GM23338 (cell line): ENCODE measurements around the gene MBD3L4. TPM values are rescaled to one million over a fixed set of nuclear protein-coding genes. Genes with fewer than 3 reads are reported as not detected.

Experiments
- ATAC-seq: fragments of 200-7000 bp; cut with Tn5 transposase; 3 replicates; pipeline ENCODE4 v1.9.1; 2020
- DNase-seq: peaks from one replicate; pipeline ENCODE4 v3.0.0-alpha.2; 2015; ENCODE audit warnings: low spot score
- H2AFZ ChIP-seq: fragments of 200-600 bp; sonication (generic); 2 replicates; pipeline ENCODE4 v1.8.0; 2016; ENCODE audit warnings: antibody characterized with exemption, mild to moderate bottlenecking, moderate library complexity
- H3F3A ChIP-seq: fragments of 200-600 bp; sonication (generic); replicated peaks from 2 replicates; pipeline ENCODE4 v1.8.0; 2017; ENCODE audit warnings: antibody characterized with exemption, mixed run types, low read depth
- H3K27ac ChIP-seq: fragments of 200-600 bp; sonication (generic); 2 replicates; pipeline ENCODE4 v1.6.1; 2016; ENCODE audit warnings: low read depth
- H3K27me3 ChIP-seq: fragments of 200-600 bp; sonication (generic); 2 replicates; pipeline ENCODE4 v1.8.0; 2016; ENCODE audit warnings: mild to moderate bottlenecking, mixed run types, moderate library complexity; ENCODE audit not compliant: insufficient read depth
- H3K36me3 ChIP-seq: fragments of 200-600 bp; sonication (generic); 2 replicates; pipeline ENCODE4 v1.8.0; 2016; ENCODE audit warnings: mild to moderate bottlenecking; ENCODE audit not compliant: insufficient read depth
- H3K4me1 ChIP-seq: fragments of 200-600 bp; sonication (generic); 2 replicates; pipeline ENCODE4 v1.8.0; 2016; ENCODE audit warnings: mild to moderate bottlenecking, moderate library complexity; ENCODE audit not compliant: insufficient read depth
- H3K4me2 ChIP-seq: fragments of 200-600 bp; sonication (generic); 2 replicates; pipeline ENCODE4 v1.7.1; 2017; ENCODE audit warnings: mixed run types
- H3K4me3 ChIP-seq: fragments of 200-600 bp; sonication (generic); 2 replicates; pipeline ENCODE4 v1.6.1; 2016; ENCODE audit warnings: mixed run types
- H3K79me2 ChIP-seq: fragments of 200-600 bp; sonication (generic); replicated peaks from 2 replicates; pipeline ENCODE4 v1.8.0; 2017; ENCODE audit warnings: mild to moderate bottlenecking; ENCODE audit not compliant: insufficient read depth
- H3K9me2 ChIP-seq: fragments of 200-600 bp; sonication (generic); 2 replicates; pipeline ENCODE4 v1.8.0; 2017; ENCODE audit not compliant: insufficient read depth
- H4K20me1 ChIP-seq: fragments of 200-600 bp; sonication (generic); replicated peaks from 2 replicates; pipeline ENCODE4 v1.8.0; 2017; ENCODE audit warnings: mild to moderate bottlenecking; ENCODE audit not compliant: insufficient read depth
- H3K27ac Mint-ChIP-seq: 2 replicates; pipeline ENCODE4 v1.8.0; 2020; ENCODE audit warnings: inconsistent platforms, mild to moderate bottlenecking, moderate library complexity, mixed read lengths
- H3K27me3 Mint-ChIP-seq: 3 replicates; pipeline ENCODE4 v1.8.0; 2022; ENCODE audit warnings: low read depth, mild to moderate bottlenecking, moderate library complexity, mixed read lengths, inconsistent platforms; ENCODE audit not compliant: insufficient read depth, poor library complexity
- H3K36me3 Mint-ChIP-seq: 3 replicates; pipeline ENCODE4 v1.8.0; 2021; ENCODE audit warnings: low read depth, mild to moderate bottlenecking, inconsistent platforms, moderate library complexity, mixed read lengths
- H3K4me1 Mint-ChIP-seq: 3 replicates; pipeline ENCODE4 v1.8.0; 2020; ENCODE audit warnings: mild to moderate bottlenecking, inconsistent platforms, mixed read lengths
- H3K4me3 Mint-ChIP-seq: 3 replicates; pipeline ENCODE4 v1.8.0; 2021; ENCODE audit warnings: moderate library complexity, mild to moderate bottlenecking, inconsistent platforms, mixed read lengths
- H3K9me3 Mint-ChIP-seq: 3 replicates; pipeline ENCODE4 v1.8.0; 2020; ENCODE audit warnings: moderate library complexity, mild to moderate bottlenecking, inconsistent platforms, mixed read lengths
- CREB1 ChIP-seq: fragments of 250-450 bp; sonication (Bioruptor Pico); IDR thresholded peaks from 2 replicates; pipeline ENCODE4 v1.5.0; 2020; ENCODE audit warnings: low read depth, mild to moderate bottlenecking, moderate library complexity
- CTCF ChIP-seq, 2 experiments: fragments of 200-600 bp in 1 of 2; sonication (generic) in 1 of 2; conservative IDR thresholded peaks; 2 replicates each; pipeline versions ENCODE4 v1.5.1 to v1.6.1; 2016 to 2017; ENCODE audit warnings: antibody characterized with exemption in 2 of 2, low read depth in 2 of 2, mild to moderate bottlenecking in 2 of 2, moderate library complexity in 1 of 2
- ETS1 ChIP-seq: IDR thresholded peaks from 2 replicates; pipeline ENCODE4 v1.6.1; 2016; ENCODE audit warnings: antibody characterized with exemption
- EZH2 ChIP-seq: fragments of 200-600 bp; sonication (generic); IDR thresholded peaks from one replicate; pipeline ENCODE4 v1.8.0; 2017; ENCODE audit warnings: antibody characterized with exemption, mild to moderate bottlenecking, low read depth; ENCODE audit not compliant: unreplicated experiment
- NANOG ChIP-seq: IDR thresholded peaks from 2 replicates; pipeline ENCODE4 v1.6.1; 2016; ENCODE audit warnings: antibody characterized with exemption, borderline replicate concordance
- REST ChIP-seq: IDR thresholded peaks from one replicate; pipeline ENCODE4 v1.6.1; 2018; ENCODE audit warnings: antibody characterized with exemption; ENCODE audit not compliant: unreplicated experiment
- STAT1 ChIP-seq: IDR thresholded peaks from one replicate; pipeline ENCODE4 v1.6.1; 2016; ENCODE audit warnings: antibody characterized with exemption; ENCODE audit not compliant: unreplicated experiment
- ZNF331 ChIP-seq: fragments of 250-450 bp; sonication (Bioruptor Pico); IDR thresholded peaks from 2 replicates; pipeline ENCODE4 v1.5.0; 2020; ENCODE audit warnings: low read depth, mild to moderate bottlenecking, moderate library complexity
- polyA plus RNA-seq: library from polyadenylated mRNA; unstranded; fragments of >200 nt; fragmentation: Nextera tagmentation; extraction: Ambion mirVana; gene quantifications from 2 replicates; pipeline ENCODE4 v1.2.1, GENCODE V29; 2016
- total RNA-seq: library from RNA; depleted of rRNA; stranded (reverse); fragments of >200 nt; shearing (Covaris generic); gene quantifications from 2 replicates; pipeline ENCODE4 v1.2.3, GENCODE V29; 2014

MBD3L4 gene
- total and polyA plus RNA-seq, 2 experiments from 2014 or later: not detected

GRCh38 chr19:7004313-7004931 lies 35.6 kb downstream of the MBD3L4 start:
- no peaks in the 10 kb centered on the region for H3K79me2 ChIP-seq
- H3K9me2 ChIP-seq: no peaks in the 10 kb centered on the region
- Mint-ChIP-seq H3K9me3 (peaks cover 89% of the 10 kb centered on the region), H3K4me3 (no peak overlapping the region), H3K27me3 (peaks cover 4% of the 10 kb centered on the region), H3K36me3 (peaks cover 31% of the 10 kb centered on the region), H3K4me1 (no peaks in the 10 kb centered on the region), H3K27ac (no peak overlapping the region)
- no peak overlapping the region for H3K27ac ChIP-seq
- no peak overlapping the region for H3K4me2 ChIP-seq
- no peak overlapping the region for H2AFZ ChIP-seq
- ATAC-seq: peak; percentile 35; the same call in 2 of the 3 replicates
- no peaks in the 10 kb centered on the region for H3K4me1 ChIP-seq
- H3K4me3 ChIP-seq: no peak overlapping the region
- peak; percentile 60 to 89 for TF ChIP-seq CTCF (conservative IDR thresholded peaks at IDR 0.05; ENCODE audit: low read depth in 2 of 2)
- TF ChIP-seq CREB1 (CRISPR knock-in tag): no peak
- TF ChIP-seq EZH2: no peak
- no peaks in the 10 kb centered on the region for H3K27me3 ChIP-seq
- DNase-seq: peak; percentile 75
- H3K36me3 ChIP-seq: peaks cover 3% of the 10 kb centered on the region; the same call in 1 of the 2 replicates
- H4K20me1 ChIP-seq: no peaks in the 10 kb centered on the region
- no peaks in the 10 kb centered on the region for H3F3A ChIP-seq

- H4K20me1 ChIP-seq: no peaks in the 10 kb centered on the region
These were observed 39.2 kb downstream of the MBD3L4 start for GRCh38 chr19:7000816-7001215.

More at GRCh38 chr19:7000816-7001215, 39.2 kb downstream of the MBD3L4 start:
- Histone ChIP-seq H3K4me2 (no peak overlapping the region), H3K27me3 (no peaks in the 10 kb centered on the region), H2AFZ (no peak overlapping the region), H3K4me3 (no peak overlapping the region), H3K36me3 (peaks cover 3% of the 10 kb centered on the region; the same call in 1 of the 2 replicates), H3K9me2 (no peaks in the 10 kb centered on the region), H3K79me2 (no peaks in the 10 kb centered on the region), H3F3A (no peaks in the 10 kb centered on the region), H3K27ac (no peak overlapping the region), H3K4me1 (no peaks in the 10 kb centered on the region)
- Mint-ChIP-seq H3K36me3 (peaks cover 44% of the 10 kb centered on the region), H3K27ac (no peak overlapping the region), H3K4me3 (no peak overlapping the region), H3K9me3 (peaks cover 93% of the 10 kb centered on the region), H3K27me3 (peaks cover 6% of the 10 kb centered on the region), H3K4me1 (no peaks in the 10 kb centered on the region)
- TF ChIP-seq CREB1 (CRISPR knock-in tag): no peak
- TF ChIP-seq STAT1: no peak
- TF ChIP-seq NANOG: no peak
- TF ChIP-seq ZNF331 (CRISPR knock-in tag): no peak
- TF ChIP-seq REST: no peak
- no peak for TF ChIP-seq CTCF (conservative IDR thresholded peaks at IDR 0.05; ENCODE audit: low read depth in 2 of 2)
- no peak for TF ChIP-seq ETS1
- DNase-seq: no peak
- ATAC-seq: no peak
